NCI-H1105 treated with DMSO at 0.1 percent for 48 hours (cell line): Measurements from ENCODE around the gene ARAP2.
A peak's percentile ranks its signal among the peaks of the same experiment; 100 is the strongest.

Source experiments
- DNase-seq: peaks from one replicate; lab custom pipeline; 2025; lab: John Stamatoyannopoulos, UW

ARAP2 gene

DNA sequence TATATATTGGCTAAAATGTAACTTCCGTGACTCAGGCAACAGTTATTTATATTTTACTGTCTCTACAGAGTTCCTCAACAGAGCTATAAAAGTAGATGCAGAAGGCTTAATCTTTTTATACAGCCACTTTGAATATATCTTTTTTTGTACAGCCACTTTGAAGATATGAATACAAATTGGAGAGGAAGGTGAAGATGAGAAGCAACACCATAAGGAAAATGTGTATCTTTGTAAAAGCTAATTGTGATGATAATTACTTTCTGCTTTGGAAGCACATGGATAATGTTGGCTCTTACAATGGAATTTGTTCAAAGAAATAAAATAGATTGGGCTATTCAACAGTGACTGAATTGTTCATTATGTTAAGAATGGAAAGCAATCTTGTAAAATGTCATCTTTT lies 205.8 kb downstream of the ARAP2 start:
- DNase-seq = no peak

DNA sequence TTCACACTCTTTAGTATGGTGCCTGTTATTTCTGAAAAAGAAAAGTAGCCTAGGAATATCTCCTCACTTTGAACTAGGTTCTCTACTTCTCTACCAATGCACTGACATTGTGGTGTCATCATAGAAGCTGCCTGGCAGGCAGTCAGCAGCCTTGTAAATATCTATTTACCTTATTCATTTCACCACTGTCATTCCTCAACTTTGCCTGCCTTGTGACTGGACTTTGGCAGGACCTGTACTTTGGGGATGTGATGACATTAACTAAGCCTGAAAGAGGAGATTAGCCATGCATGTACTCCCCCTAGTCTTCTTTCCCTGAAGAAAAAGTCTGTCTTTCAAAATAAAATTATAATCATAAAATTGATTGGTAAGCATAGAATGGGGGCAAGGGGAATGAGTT lies 207.2 kb downstream of the ARAP2 start:
- no peak for DNase-seq

DNA sequence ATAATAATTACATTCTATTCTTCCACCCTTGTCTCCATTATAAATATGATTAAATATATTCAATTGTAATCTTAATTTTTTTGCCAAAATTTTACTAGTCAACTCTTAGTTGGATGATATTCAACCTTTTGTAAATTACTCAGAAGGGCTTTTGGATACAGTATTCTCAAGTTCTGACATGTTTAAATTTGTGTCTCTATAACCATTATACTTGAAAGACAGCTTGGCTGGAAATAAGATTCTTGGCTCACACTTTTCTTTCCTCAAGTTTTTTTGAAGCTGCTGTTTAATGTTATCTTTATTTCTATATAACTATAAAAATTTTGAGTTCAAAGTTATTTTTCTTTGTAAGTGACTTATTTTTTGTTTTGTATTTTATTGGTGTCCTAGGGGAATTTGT lies 214.4 kb downstream of the ARAP2 start:
- peak; percentile 8 for DNase-seq

DNA sequence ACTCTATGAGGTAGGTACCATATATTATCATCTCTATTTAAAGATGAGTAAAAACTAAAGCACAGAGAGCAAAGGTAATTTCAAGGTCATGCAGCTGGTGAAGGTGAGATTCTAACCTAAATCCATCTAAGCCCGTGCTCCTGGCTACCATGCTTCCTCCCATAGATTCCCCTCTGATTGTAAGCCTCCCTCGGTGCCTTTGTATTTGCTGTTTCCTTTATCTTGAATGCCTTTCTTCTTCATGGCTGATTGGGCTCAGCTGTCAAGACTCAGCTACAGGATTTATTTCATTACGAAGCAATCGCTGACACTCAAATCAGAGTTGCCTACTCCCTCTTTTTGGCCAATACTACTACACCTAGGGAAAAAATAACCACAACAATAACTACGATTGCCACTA lies 217.1 kb downstream of the ARAP2 start:
- no peak for DNase-seq

DNA sequence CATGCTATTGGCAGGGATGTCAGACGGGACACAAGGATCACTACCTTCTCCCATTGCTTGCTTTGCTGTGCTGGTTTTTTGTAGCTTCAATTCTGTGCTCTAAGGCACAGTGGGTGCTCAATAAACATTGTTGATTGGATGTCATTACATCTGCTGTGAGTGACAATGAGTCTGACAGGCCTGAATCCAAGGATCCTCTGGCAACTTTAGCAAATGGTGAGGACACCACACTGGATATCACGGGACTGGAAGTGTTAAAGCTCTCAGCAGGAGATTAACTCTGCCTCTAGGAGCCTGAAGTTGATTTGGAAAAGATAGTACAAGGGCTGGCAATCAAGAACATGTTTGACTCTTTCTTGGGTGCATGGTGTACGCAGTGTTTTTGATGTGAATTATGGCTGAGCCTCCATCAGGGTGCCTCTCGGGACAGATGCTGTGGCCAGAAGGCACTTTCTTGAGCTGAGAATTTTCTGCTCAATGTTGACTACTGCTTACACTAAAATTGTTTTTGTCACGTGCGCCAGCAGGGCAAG lies 217.9 kb downstream of the ARAP2 start:
- no peak for DNase-seq

DNA sequence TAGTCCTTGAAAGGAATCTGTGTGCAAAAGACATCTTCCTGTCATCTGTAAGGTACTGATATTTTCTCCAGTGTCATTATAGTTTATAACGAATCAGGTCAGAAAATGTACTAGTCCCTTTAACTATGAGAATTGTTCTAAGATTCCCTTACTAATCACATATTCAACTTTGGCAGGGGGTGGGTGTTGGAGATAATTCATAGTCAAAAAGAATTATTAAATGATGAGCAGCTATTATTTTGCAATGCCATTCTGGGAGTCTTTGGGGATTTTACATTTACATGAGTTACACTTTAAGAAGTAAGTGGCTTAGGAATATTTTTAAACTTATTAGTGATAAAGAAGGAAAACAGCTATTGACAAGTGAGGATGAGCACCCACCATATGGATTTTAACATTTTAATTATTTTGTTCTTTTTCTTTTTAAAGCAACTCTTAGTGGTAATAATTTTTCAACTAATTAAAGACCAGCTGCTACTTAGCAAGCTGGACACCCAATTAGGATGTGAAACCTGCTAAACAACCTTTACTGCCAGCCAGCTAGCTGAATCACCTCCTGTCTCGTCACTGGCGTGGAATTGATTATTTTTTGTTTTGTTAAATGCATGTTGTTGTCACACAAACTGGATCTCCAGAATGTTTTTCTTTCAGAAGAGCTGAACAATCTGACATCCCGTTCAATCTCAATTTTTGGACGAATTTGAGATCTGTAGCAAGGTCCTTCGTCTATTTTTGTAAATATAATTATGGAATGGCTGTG lies 219.2 kb downstream of the ARAP2 start:
- peak; percentile 71 for DNase-seq

DNA sequence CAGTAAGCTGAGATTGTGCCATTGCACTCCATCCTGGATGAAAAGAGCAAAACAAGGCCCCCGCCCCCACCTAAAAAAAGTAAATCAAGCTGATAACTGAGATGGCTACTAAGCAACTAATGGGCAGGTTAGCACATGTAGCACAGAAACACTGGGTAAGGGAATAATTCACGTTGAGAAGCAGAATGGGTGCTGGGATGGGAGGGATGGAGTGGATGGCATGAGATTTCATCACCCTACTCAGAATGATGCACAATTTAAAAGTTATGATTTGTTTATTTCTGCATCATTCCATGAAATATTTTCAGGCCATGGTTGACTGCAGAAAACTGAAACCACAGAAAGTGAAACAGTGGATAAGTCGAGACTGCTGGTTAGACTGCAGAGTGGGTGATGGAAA lies 224.0 kb downstream of the ARAP2 start:
- no peak for DNase-seq
